ENCODE results near the gene SH3YL1.

SH3YL1 gene

GRCh38 chr2:274503-274902 lies 10.7 kb upstream of the SH3YL1 start:
- no peak for TF ChIP-seq CTCF (IDR thresholded peaks at IDR 0.05)
- Histone ChIP-seq H3K27ac (no peak overlapping the region), H3K36me3 (ENCODE audit: control insufficient read depth, insufficient read depth, low read length) (no peaks in the 10 kb centered on the region), H3K9ac (no peak overlapping the region), H3K4me1 (no peaks in the 10 kb centered on the region), H3K27me3 (ENCODE audit: control insufficient read depth, insufficient read depth, low read length) (no peaks in the 10 kb centered on the region), H3K79me2 (peaks cover 27% of the 10 kb centered on the region), H3K4me2 (ENCODE audit: low read length) (no peak overlapping the region), H3K9me3 (ENCODE audit: control insufficient read depth, low read length) (no peaks in the 10 kb centered on the region), H3K4me3 (ENCODE audit: low read depth, low read length) (no peak overlapping the region), H2AFZ (no peak overlapping the region)

GRCh38 chr2:273333-273732 lies 9.5 kb upstream of the SH3YL1 start:
- H3K79me2 ChIP-seq: peaks cover 35% of the 10 kb centered on the region
- TF ChIP-seq CTCF (IDR thresholded peaks at IDR 0.05): no peak
- H3K9ac ChIP-seq: no peak overlapping the region
- H3K4me1 ChIP-seq: no peaks in the 10 kb centered on the region
- no peaks in the 10 kb centered on the region for H3K27me3 ChIP-seq (ENCODE audit: control insufficient read depth, insufficient read depth, low read length)
- no peak overlapping the region for H3K4me3 ChIP-seq (ENCODE audit: low read depth, low read length)
- no peaks in the 10 kb centered on the region for H3K36me3 ChIP-seq (ENCODE audit: control insufficient read depth, insufficient read depth, low read length)
- no peaks in the 10 kb centered on the region for H3K9me3 ChIP-seq (ENCODE audit: control insufficient read depth, low read length)
- no peak overlapping the region for H3K27ac ChIP-seq
- H2AFZ ChIP-seq: no peak overlapping the region
- no peak overlapping the region for H3K4me2 ChIP-seq (ENCODE audit: low read length)

GRCh38 chr2:271917-272316 lies 8.1 kb upstream of the SH3YL1 start:
- Histone ChIP-seq H3K9me3 (ENCODE audit: control insufficient read depth, low read length) (no peaks in the 10 kb centered on the region), H2AFZ (no peak overlapping the region), H3K36me3 (ENCODE audit: control insufficient read depth, insufficient read depth, low read length) (no peaks in the 10 kb centered on the region), H3K79me2 (peaks cover 47% of the 10 kb centered on the region), H3K4me2 (ENCODE audit: low read length) (no peak overlapping the region), H3K9ac (no peak overlapping the region), H3K4me3 (ENCODE audit: low read depth, low read length) (no peak overlapping the region), H3K4me1 (no peaks in the 10 kb centered on the region), H3K27me3 (ENCODE audit: control insufficient read depth, insufficient read depth, low read length) (no peaks in the 10 kb centered on the region), H3K27ac (no peak overlapping the region)
- TF ChIP-seq CTCF (IDR thresholded peaks at IDR 0.05): no peak

- no peak overlapping the region for H3K27ac ChIP-seq
- H3K9ac ChIP-seq: no peak overlapping the region
- H3K4me3 ChIP-seq (ENCODE audit: low read depth, low read length): no peak overlapping the region
- peaks cover 8% of the 10 kb centered on the region for H3K4me1 ChIP-seq
- no peaks in the 10 kb centered on the region for H3K36me3 ChIP-seq (ENCODE audit: control insufficient read depth, insufficient read depth, low read length)
- no peak for TF ChIP-seq CTCF (IDR thresholded peaks at IDR 0.05)
- H3K9me3 ChIP-seq (ENCODE audit: control insufficient read depth, low read length): no peaks in the 10 kb centered on the region
- no peak overlapping the region for H2AFZ ChIP-seq
- no peaks in the 10 kb centered on the region for H3K27me3 ChIP-seq (ENCODE audit: control insufficient read depth, insufficient read depth, low read length)
- H3K4me2 ChIP-seq (ENCODE audit: low read length): no peak overlapping the region
- peaks cover 52% of the 10 kb centered on the region for H3K79me2 ChIP-seq
Observed at GRCh38 chr2:270861-271260, 7.0 kb upstream of the SH3YL1 start.

DNA sequence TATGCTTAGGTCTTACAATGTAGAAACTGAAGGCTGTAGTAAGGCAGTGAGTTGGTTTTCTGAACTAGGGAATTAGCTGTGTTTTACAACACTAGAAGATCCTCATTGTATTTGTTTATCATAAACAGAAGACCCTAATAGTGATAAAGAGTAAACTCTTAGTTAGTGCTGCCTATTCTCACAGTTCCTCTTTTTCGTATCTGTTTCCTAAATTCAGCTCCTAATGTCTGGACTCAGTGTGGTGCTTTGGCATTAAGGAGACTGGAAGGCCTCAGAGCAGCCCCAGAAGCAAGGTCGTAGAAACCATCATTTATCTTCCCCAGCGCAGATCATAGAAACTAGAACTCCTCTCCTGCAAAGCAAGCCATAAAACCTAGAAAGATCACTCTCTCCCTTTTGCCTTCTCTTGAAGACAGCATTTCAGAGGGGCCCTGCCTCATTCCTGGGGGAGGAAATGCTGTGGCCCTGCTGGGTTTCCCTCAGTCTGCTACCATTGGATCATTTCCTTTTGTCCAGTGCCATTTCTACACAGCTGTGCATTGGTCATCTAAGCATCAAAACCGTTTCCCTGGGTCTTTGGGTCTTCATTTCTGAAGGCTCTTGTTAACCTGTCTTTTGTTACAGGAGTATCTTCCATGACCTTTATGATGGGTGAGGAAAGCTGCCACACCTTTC lies 5.7 kb upstream of the SH3YL1 start:
- no peaks in the 10 kb centered on the region for H3K36me3 ChIP-seq (ENCODE audit: control insufficient read depth, insufficient read depth, low read length)
- H3K27ac ChIP-seq: no peak overlapping the region
- H3K4me2 ChIP-seq (ENCODE audit: low read length): no peak overlapping the region
- H3K27me3 ChIP-seq (ENCODE audit: control insufficient read depth, insufficient read depth, low read length): no peaks in the 10 kb centered on the region
- peaks cover 56% of the 10 kb centered on the region for H3K79me2 ChIP-seq
- no peak overlapping the region for H3K9ac ChIP-seq
- no peak for TF ChIP-seq CTCF (IDR thresholded peaks at IDR 0.05)
- no peak overlapping the region for H3K4me3 ChIP-seq (ENCODE audit: low read depth, low read length)
- H3K4me1 ChIP-seq: peaks cover 8% of the 10 kb centered on the region
- H3K9me3 ChIP-seq (ENCODE audit: control insufficient read depth, low read length): no peaks in the 10 kb centered on the region
- H2AFZ ChIP-seq: no peak overlapping the region

Measured in parathyroid adenoma (tissue), 2 donors.